IPS DF 6.9 (cell line): ENCODE measurements around the gene MYZAP.

Experiments used
- DNase-seq: peaks from one replicate; pipeline ENCODE4 v3.0.0-alpha.2; 2013; ENCODE audit warnings: low read depth, low spot score
- H3K27ac ChIP-seq: one replicate; pipeline ENCODE4 v1.5.1; 2013; ENCODE audit warnings: low read length, control low read depth
- H3K27me3 ChIP-seq: 2 replicates; pipeline ENCODE4 v1.6.1; 2013; ENCODE audit warnings: mild to moderate bottlenecking, low read length; ENCODE audit not compliant: control insufficient read depth, insufficient read depth
- H3K36me3 ChIP-seq: 2 replicates; pipeline ENCODE4 v1.6.1; 2013; ENCODE audit warnings: low read length; ENCODE audit not compliant: control insufficient read depth, insufficient read depth
- H3K4me1 ChIP-seq: 2 replicates; pipeline ENCODE4 v1.6.1; 2013; ENCODE audit warnings: low read length; ENCODE audit not compliant: control insufficient read depth, insufficient read depth
- H3K4me3 ChIP-seq: 2 replicates; pipeline ENCODE4 v1.5.1; 2013; ENCODE audit warnings: mild to moderate bottlenecking, low read length
- H3K9me3 ChIP-seq: 2 replicates; pipeline ENCODE4 v1.6.1; 2013; ENCODE audit warnings: low read length, inconsistent platforms; ENCODE audit not compliant: control insufficient read depth, insufficient read depth
- WGBS: extraction: QIAGEN DNeasy Blood & Tissue Kit; methylation state at CpG from one replicate; pipeline ENCODE4 v1.1.7; 2013; ENCODE audit warnings: mixed read lengths, missing lambda C conversion rate; ENCODE audit not compliant: insufficient read length, insufficient coverage; 5-methylcytosine and 5-hydroxymethylcytosine counted together

MYZAP gene

GRCh38 chr15:57599296-57599810 lies 7.6 kb downstream of the MYZAP start:
- no CpG with 5 or more reads among the region's 10 CpGs for whole genome bisulfite sequencing
- no peak overlapping the region for H3K27ac ChIP-seq

DNA sequence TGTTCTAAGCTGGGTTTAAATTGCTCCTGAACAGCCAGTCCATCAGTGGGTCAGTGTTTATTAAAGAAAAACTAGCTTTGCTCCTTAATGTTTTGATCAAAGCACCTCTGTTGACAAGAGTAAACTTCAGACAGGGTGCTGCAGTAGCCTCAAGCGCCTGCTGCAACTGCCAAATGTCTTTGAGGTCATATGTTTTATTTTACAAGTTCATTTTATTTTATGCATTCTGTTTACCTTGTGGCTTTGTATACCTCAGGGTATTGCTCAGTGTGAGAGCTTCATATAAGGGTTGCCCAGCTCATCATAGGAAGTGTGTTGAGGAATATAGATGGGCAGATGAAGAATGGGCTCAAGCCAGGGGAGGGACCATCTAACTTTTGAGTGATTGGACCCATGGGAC lies 8.5 kb downstream of the MYZAP start:
- no CpG with 5 or more reads among the region's 1 CpG for WGBS
- H3K9me3 ChIP-seq: no peaks in the 10 kb centered on the region
- H3K36me3 ChIP-seq: no peaks in the 10 kb centered on the region
- no peaks in the 10 kb centered on the region for H3K4me1 ChIP-seq
- no peaks in the 10 kb centered on the region for H3K27me3 ChIP-seq
- no peak for DNase-seq
- H3K27ac ChIP-seq: no peak overlapping the region
- H3K4me3 ChIP-seq: no peak overlapping the region

More at GRCh38 chr15:57599296-57599810, 7.6 kb downstream of the MYZAP start:
- no peak for DNase-seq
- Histone ChIP-seq H3K9me3 (no peaks in the 10 kb centered on the region), H3K36me3 (no peaks in the 10 kb centered on the region), H3K27me3 (no peaks in the 10 kb centered on the region), H3K4me1 (no peaks in the 10 kb centered on the region), H3K4me3 (no peak overlapping the region)

DNA sequence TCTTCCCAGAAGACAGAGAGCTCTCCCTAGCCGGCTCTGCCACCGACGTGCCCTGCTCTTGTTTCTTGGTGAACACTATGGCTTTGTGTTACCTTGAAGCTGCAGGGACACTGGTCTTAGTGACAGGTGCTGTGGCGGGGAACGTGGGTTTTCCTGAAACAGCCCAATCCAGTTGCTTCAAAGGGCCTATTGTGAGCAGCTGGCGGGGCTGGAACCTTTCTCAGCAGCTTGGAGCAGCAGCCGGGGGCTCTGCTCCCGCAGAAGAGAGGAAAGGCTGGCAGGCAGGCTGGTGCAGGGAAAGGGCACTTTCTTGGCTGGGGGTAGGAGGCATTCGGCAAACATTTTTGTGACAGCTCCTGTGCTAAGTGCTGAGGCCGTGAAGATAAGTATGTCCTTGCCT lies 12.8 kb downstream of the MYZAP start:
- no peak overlapping the region for H3K4me3 ChIP-seq
- no CpG with 5 or more reads among the region's 10 CpGs for WGBS
- DNase-seq: no peak
- no peaks in the 10 kb centered on the region for H3K9me3 ChIP-seq
- H3K27ac ChIP-seq: no peak overlapping the region
- H3K27me3 ChIP-seq: no peaks in the 10 kb centered on the region; the same call in 1 of the 2 replicates
- no peaks in the 10 kb centered on the region for H3K4me1 ChIP-seq
- H3K36me3 ChIP-seq: no peaks in the 10 kb centered on the region

- Histone ChIP-seq H3K27me3 (no peaks in the 10 kb centered on the region; the same call in 1 of the 2 replicates), H3K4me3 (no peak overlapping the region), H3K4me1 (no peaks in the 10 kb centered on the region), H3K36me3 (no peaks in the 10 kb centered on the region), H3K9me3 (no peaks in the 10 kb centered on the region), H3K27ac (no peak overlapping the region)
- DNase-seq: no peak
- WGBS: no CpG with 5 or more reads among the region's 1 CpG
These were observed 13.8 kb downstream of the MYZAP start for GRCh38 chr15:57605491-57605890.

DNA sequence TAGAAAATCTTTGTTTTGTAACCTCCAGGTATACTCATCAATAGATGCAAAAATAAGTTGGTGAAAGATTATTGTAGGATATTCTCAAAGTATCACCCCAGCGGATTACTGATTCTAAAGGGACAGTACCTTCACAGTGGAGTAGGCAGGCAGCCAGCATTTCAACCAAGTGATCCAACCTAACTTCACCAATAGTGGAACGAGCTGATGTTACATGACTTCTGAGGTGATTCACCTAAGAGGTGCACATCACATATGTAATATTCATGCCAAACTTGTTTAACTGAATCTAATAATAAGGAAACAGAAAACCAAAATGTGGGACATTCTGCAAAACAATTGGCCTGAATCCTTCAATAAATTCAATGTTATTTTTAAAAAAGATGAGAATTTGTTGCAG lies 14.3 kb downstream of the MYZAP start:
- H3K36me3 ChIP-seq: no peaks in the 10 kb centered on the region
- no peaks in the 10 kb centered on the region for H3K4me1 ChIP-seq
- no peak overlapping the region for H3K27ac ChIP-seq
- no peak overlapping the region for H3K4me3 ChIP-seq
- DNase-seq: no peak
- no peaks in the 10 kb centered on the region for H3K9me3 ChIP-seq
- H3K27me3 ChIP-seq: no peaks in the 10 kb centered on the region; the same call in 1 of the 2 replicates
- no CpG with 5 or more reads among the region's 2 CpGs for WGBS

- WGBS: no CpG with 5 or more reads among the region's 1 CpG
- Histone ChIP-seq H3K36me3 (no peaks in the 10 kb centered on the region), H3K4me1 (no peaks in the 10 kb centered on the region), H3K9me3 (no peaks in the 10 kb centered on the region), H3K27ac (no peak overlapping the region), H3K4me3 (no peak overlapping the region), H3K27me3 (no peaks in the 10 kb centered on the region; the same call in 1 of the 2 replicates)
- no peak for DNase-seq
These were observed 15.1 kb downstream of the MYZAP start for GRCh38 chr15:57606816-57607215.

GRCh38 chr15:57607570-57608000 lies 15.9 kb downstream of the MYZAP start:
- no peaks in the 10 kb centered on the region for H3K4me1 ChIP-seq
- no peaks in the 10 kb centered on the region for H3K9me3 ChIP-seq
- DNase-seq: no peak
- no peaks in the 10 kb centered on the region; the same call in 1 of the 2 replicates for H3K27me3 ChIP-seq
- no peaks in the 10 kb centered on the region for H3K36me3 ChIP-seq
- H3K4me3 ChIP-seq: no peak overlapping the region
- H3K27ac ChIP-seq: no peak overlapping the region
- WGBS: no CpG with 5 or more reads among the region's 3 CpGs

DNA sequence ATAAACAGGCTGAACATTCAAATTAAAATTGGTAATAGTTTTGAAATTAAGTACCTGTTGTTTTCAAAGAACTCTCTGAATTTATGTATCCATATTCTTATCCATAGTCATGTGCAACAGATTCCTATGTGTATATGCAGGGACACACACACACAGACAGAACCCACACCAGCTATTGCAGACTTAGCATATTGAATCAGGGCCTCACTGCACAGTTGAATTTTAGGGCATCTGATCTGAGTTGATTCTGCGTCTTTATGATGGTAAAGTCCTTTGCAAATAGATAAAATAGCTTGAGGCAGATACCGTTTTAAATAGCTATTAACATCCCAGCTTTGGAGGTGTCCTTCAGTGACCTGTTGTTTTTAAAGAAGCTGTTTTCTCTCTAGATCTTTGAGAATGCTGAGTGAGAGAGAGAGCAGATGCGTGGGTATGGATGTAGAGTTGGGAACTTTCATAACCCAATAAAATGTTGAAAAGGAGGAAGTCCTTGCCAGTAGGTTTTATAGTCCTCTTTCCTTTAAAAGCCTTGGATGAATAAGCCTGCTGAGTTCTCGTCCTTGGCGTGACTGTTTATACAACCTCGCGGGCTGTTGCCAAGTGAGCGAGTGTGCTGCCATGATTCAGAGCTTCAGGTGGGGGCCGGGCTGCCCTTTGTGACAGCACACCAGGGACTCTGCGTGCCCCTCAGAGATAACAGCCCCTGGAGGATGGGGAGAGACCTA lies 18.3 kb downstream of the MYZAP start:
- H3K4me1 ChIP-seq: no peaks in the 10 kb centered on the region
- H3K36me3 ChIP-seq: no peaks in the 10 kb centered on the region
- H3K27ac ChIP-seq: no peak overlapping the region
- H3K9me3 ChIP-seq: no peaks in the 10 kb centered on the region
- no peak overlapping the region for H3K4me3 ChIP-seq
- no peak for DNase-seq
- WGBS: no CpG with 5 or more reads among the region's 10 CpGs
- H3K27me3 ChIP-seq: no peaks in the 10 kb centered on the region; the same call in 1 of the 2 replicates

DNA sequence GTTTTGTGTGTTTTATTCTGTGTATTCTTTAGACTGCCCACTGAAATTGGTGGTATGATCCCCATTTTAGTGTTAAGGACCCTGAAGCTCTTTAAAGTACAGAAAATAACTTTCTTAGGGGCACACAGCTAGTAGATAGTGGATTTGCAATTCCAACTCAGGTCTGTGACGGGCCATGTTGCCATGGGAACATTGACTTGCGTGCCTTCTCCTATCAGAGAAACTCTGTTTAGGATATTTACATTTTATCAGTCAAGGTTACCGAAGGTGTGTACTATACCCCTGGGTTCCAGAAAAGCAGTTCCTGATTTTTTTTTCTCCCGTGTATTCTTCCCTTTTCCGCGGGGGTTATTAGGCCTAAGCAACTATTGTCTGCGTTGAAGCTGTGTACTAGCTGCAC lies 19.4 kb downstream of the MYZAP start:
- Histone ChIP-seq H3K4me1 (no peaks in the 10 kb centered on the region), H3K4me3 (no peak overlapping the region), H3K9me3 (no peaks in the 10 kb centered on the region), H3K27me3 (no peaks in the 10 kb centered on the region; the same call in 1 of the 2 replicates), H3K27ac (no peak overlapping the region), H3K36me3 (no peaks in the 10 kb centered on the region)
- no CpG with 5 or more reads among the region's 7 CpGs for WGBS
- no peak for DNase-seq

DNA sequence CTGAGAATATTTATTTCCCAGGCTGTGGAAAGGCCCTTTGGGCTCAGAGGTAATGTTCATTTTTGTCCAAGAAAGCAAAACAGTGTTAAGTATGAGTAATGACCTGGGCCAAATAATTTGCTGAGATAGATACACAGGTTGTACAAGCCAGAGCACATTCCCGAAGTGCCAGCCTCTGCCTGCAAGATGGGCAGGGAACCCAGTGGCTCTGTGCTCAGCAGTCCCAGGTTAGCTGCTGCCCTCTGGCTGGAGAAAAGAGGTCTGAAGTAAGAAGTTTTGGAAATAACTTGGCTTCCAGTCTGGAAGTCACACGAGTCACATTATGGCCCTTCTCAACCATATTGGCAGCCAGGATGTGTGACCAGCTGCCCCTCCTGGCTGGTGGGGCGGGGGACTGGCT lies 20.2 kb downstream of the MYZAP start:
- Histone ChIP-seq H3K4me1 (no peaks in the 10 kb centered on the region), H3K9me3 (no peaks in the 10 kb centered on the region), H3K27me3 (no peaks in the 10 kb centered on the region; the same call in 1 of the 2 replicates), H3K4me3 (no peak overlapping the region), H3K36me3 (no peaks in the 10 kb centered on the region), H3K27ac (no peak overlapping the region)
- no CpG with 5 or more reads among the region's 3 CpGs for WGBS
- no peak for DNase-seq

- Histone ChIP-seq H3K9me3 (no peaks in the 10 kb centered on the region), H3K36me3 (no peaks in the 10 kb centered on the region), H3K4me1 (no peaks in the 10 kb centered on the region), H3K27me3 (no peaks in the 10 kb centered on the region), H3K4me3 (no peak overlapping the region), H3K27ac (no peak overlapping the region)
- no peak for DNase-seq
- WGBS: no CpG with 5 or more reads among the region's 7 CpGs
These were observed 22.5 kb downstream of the MYZAP start for GRCh38 chr15:57614241-57614640.
